ENCODE measurements around the gene MRAP. TPM values are rescaled to one million over a fixed set of nuclear protein-coding genes. Genes with fewer than 3 reads are reported as not detected.
A peak's percentile ranks its signal among the peaks of the same experiment; 100 is the strongest.
"Not testable (repeated sequence)": the region's sequence is repeated elsewhere in the genome, so short reads cannot be mapped to it uniquely, and the experiment has no call there.

The MRAP gene
- not detected in 2 replicates for total RNA-seq

- no peak for DNase-seq (ENCODE audit: low read depth in 2 of 2)
Observed at GRCh38 chr21:32298658-32299081, at the start of gene MRAP. Gene MRAP, plus strand, starts transcription at chr21:32298855. Its CDS starts 117 bp downstream, at chr21:32298972.

- DNase-seq (ENCODE audit: low read depth in 2 of 2) = no peak
Observed at GRCh38 chr21:32249511-32250280, 49.0 kb upstream of the MRAP start.

- DNase-seq (ENCODE audit: low read depth in 2 of 2) = no peak
Observed at GRCh38 chr21:32252136-32252535, 46.5 kb upstream of the MRAP start.

GRCh38 chr21:32253215-32253641 lies 45.4 kb upstream of the MRAP start:
- no peak for DNase-seq (ENCODE audit: low read depth in 2 of 2)

- DNase-seq (ENCODE audit: low read depth in 2 of 2) = no peak
Observed at GRCh38 chr21:32256251-32256650, 42.4 kb upstream of the MRAP start.

- DNase-seq (ENCODE audit: low read depth in 2 of 2) = peak; percentile 93 to 97
Observed at GRCh38 chr21:32256873-32257620, 41.6 kb upstream of the MRAP start.

- DNase-seq (ENCODE audit: low read depth in 2 of 2) = peak; percentile 82 to 89
Observed at GRCh38 chr21:32257962-32258785, 40.5 kb upstream of the MRAP start.

- not testable (repeated sequence) for DNase-seq (ENCODE audit: low read depth in 2 of 2)
Observed at GRCh38 chr21:32258786-32259048, 39.9 kb upstream of the MRAP start.

- no peak for DNase-seq (ENCODE audit: low read depth in 2 of 2)
Observed at GRCh38 chr21:32260130-32260529, 38.5 kb upstream of the MRAP start.

GRCh38 chr21:32261929-32262328 lies 36.7 kb upstream of the MRAP start:
- no peak for DNase-seq (ENCODE audit: low read depth in 2 of 2)

- DNase-seq (ENCODE audit: low read depth in 2 of 2) = not testable (repeated sequence)
Observed at GRCh38 chr21:32265321-32265720, 33.3 kb upstream of the MRAP start.

GRCh38 chr21:32270748-32271147 lies 27.9 kb upstream of the MRAP start:
- no peak for DNase-seq (ENCODE audit: low read depth in 2 of 2)

GRCh38 chr21:32276671-32277070 lies 22.0 kb upstream of the MRAP start:
- DNase-seq (ENCODE audit: low read depth in 2 of 2) = no peak

- peak in 1 of 2 donors; percentile 16 for DNase-seq (ENCODE audit: low read depth in 2 of 2)
Observed at GRCh38 chr21:32278103-32278502, 20.6 kb upstream of the MRAP start.

- peak; percentile 84 to 96 for DNase-seq (ENCODE audit: low read depth in 2 of 2)
Observed at GRCh38 chr21:32278518-32279376, 19.9 kb upstream of the MRAP start, which contains the start of gene MIS18A. Gene MIS18A, minus strand, starts transcription at chr21:32279049. Its CDS starts 35 bp downstream, at chr21:32279014.

- no peak for DNase-seq (ENCODE audit: low read depth in 2 of 2)
Observed at GRCh38 chr21:32279377-32279680, 19.3 kb upstream of the MRAP start.

- DNase-seq (ENCODE audit: low read depth in 2 of 2) = no peak
Observed at GRCh38 chr21:32281531-32281930, 17.1 kb upstream of the MRAP start.

- DNase-seq (ENCODE audit: low read depth in 2 of 2) = no peak
Observed at GRCh38 chr21:32282992-32283391, 15.7 kb upstream of the MRAP start.

- DNase-seq (ENCODE audit: low read depth in 2 of 2) = no peak
Observed at GRCh38 chr21:32285476-32285875, 13.2 kb upstream of the MRAP start.

- DNase-seq (ENCODE audit: low read depth in 2 of 2) = no peak
Observed at GRCh38 chr21:32297449-32297848, 1.2 kb upstream of the MRAP start.

GRCh38 chr21:32298148-32298559 lies 501 bp upstream of the MRAP start:
- DNase-seq (ENCODE audit: low read depth in 2 of 2) = no peak

Measured in dermis microvascular lymphatic vessel endothelial cell (primary cell).